HCT116 (cell line): ENCODE results near the gene RNF128.

Experiments
- CTCF ChIP-seq, 3 experiments: fragments of 200-600 bp in 1 of 3; sonication (generic) in 1 of 3; IDR thresholded peaks in 2 of 3; conservative IDR thresholded peaks in 1 of 3; 2 replicates each; pipeline ENCODE4 v1.5.1; 2012 to 2017; ENCODE audit warnings: low read depth in 2 of 3, low read length in 2 of 3, antibody characterized with exemption in 1 of 3, borderline replicate concordance in 1 of 3, control low read depth in 1 of 3, mild to moderate bottlenecking in 1 of 3, mixed read lengths in 1 of 3, mixed run types in 1 of 3, moderate library complexity in 1 of 3; ENCODE audit not compliant: insufficient read depth in 1 of 3
- POLR2AphosphoS5 ChIP-seq: IDR thresholded peaks from 2 replicates; pipeline ENCODE4 v1.6.1; 2011; ENCODE audit warnings: mild to moderate bottlenecking, low read depth, low read length, moderate library complexity

GRCh38 chrX:106716463-106716862 lies 10.0 kb upstream of the RNF128 start:
- TF ChIP-seq POLR2AphosphoS5 (no peak), CTCF (IDR thresholded peaks at IDR 0.05 in 2 of 3, conservative IDR thresholded peaks at IDR 0.05 in 1 of 3; ENCODE audit: borderline replicate concordance in 1 of 3, insufficient read depth in 1 of 3, low read depth in 2 of 3, low read length in 2 of 3) (no peak)
